Measurements from ENCODE around the gene CCL16. TPM values are rescaled to one million over a fixed set of nuclear protein-coding genes. Genes with fewer than 3 reads are reported as not detected.
"Not testable (repeated sequence)": the region's sequence is repeated elsewhere in the genome, so short reads cannot be mapped to it uniquely, and the experiment has no call there.

The CCL16 gene, protein sequence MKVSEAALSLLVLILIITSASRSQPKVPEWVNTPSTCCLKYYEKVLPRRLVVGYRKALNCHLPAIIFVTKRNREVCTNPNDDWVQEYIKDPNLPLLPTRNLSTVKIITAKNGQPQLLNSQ
- not detected for total RNA-seq

DNA sequence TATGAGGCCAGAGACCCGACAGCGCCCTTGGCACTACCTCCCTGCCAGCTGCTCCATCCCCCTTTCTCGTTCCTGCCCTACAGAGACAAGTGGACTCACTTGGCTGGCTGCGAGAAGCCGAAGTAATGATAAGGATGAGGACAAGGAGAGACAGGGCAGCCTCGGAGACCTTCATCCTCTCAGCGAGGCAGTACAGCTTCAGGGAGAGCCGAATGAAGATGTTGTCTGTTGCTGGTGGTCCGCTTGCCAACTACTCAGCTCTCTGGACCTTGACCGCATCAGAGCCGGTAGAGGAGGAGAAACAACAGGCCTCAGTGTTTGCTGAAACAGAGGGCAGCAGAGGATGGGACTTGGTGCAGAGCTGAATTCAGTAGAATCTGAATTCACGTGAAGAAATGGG lies at the start of gene CCL16:
CCL16 (minus strand) TSS at position 252 of the 400 bp plus-strand sequence; CDS start at position 175, 77 bp downstream.
- H3K4me1 ChIP-seq (ENCODE audit: insufficient read depth, low read length), result no peaks in the 10 kb centered on the region
- H3K4me3 ChIP-seq (ENCODE audit: low read length), result no peak within 1 kb of the TSS
- no peaks in the 10 kb centered on the region for H3K27me3 ChIP-seq (ENCODE audit: insufficient read depth, low read length)
- H3K9me3 ChIP-seq (ENCODE audit: low read depth, low read length), result no peaks in the 10 kb centered on the region

DNA sequence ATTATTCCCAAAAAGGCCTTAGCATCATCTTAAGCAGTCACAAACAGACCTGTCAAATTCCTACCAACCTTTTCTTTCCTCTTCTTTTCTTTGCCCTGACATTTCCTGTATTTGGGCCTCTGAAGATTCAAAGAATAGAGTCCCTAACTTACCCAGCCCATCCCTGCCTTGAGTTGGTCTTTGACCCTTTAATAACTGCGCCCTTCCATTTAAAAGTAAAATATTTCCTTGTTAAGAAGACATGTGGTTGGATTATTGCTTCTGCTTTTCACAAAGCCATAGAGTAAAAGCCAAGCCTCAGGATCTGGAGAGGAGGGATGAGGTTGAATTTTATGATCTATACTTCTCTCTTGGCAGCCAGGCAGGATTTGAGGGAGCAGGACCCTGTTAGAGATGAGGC lies 49.7 kb upstream of the CCL16 start:
- Histone ChIP-seq H3K27me3 (ENCODE audit: insufficient read depth, low read length) (no peaks in the 10 kb centered on the region), H3K4me3 (ENCODE audit: low read length) (no peak overlapping the region), H3K4me1 (ENCODE audit: insufficient read depth, low read length) (peaks cover 25% of the 10 kb centered on the region), H3K9me3 (ENCODE audit: low read depth, low read length) (no peaks in the 10 kb centered on the region)

- H3K4me3 ChIP-seq (ENCODE audit: low read length), result no peak overlapping the region
- H3K27me3 ChIP-seq (ENCODE audit: insufficient read depth, low read length), result no peaks in the 10 kb centered on the region
- H3K9me3 ChIP-seq (ENCODE audit: low read depth, low read length), result no peaks in the 10 kb centered on the region
- H3K4me1 ChIP-seq (ENCODE audit: insufficient read depth, low read length), result no peaks in the 10 kb centered on the region
Measured at GRCh38 chr17:36027761-36028160, 46.5 kb upstream of the CCL16 start.

GRCh38 chr17:36024106-36024869 lies 43.0 kb upstream of the CCL16 start:
- Histone ChIP-seq H3K4me3 (ENCODE audit: low read length) (no peak overlapping the region), H3K9me3 (ENCODE audit: low read depth, low read length) (no peaks in the 10 kb centered on the region), H3K4me1 (ENCODE audit: insufficient read depth, low read length) (peaks cover under 1% of the 10 kb centered on the region), H3K27me3 (ENCODE audit: insufficient read depth, low read length) (no peaks in the 10 kb centered on the region)

DNA sequence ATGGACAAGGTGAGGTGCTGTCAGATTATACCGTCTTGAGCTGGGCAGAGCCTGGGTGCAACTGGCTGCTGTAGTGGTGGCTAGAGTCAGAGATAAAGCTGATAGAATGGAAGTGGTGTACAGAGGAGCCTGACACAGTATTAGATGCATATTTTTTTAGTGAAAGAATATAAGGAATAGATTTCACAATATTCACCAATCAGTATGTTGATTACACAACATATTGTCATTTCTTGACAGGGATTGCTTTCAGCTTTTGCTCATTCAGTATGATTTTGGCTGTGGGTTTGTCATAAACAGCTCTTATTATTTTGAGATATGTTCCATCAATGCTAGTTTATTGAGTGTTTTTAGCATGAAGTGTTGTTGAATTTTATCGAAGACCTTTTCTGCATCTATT lies 38.1 kb upstream of the CCL16 start:
- H3K9me3 ChIP-seq (ENCODE audit: low read depth, low read length), result no peaks in the 10 kb centered on the region
- no peaks in the 10 kb centered on the region for H3K27me3 ChIP-seq (ENCODE audit: insufficient read depth, low read length)
- H3K4me1 ChIP-seq (ENCODE audit: insufficient read depth, low read length), result peaks cover 20% of the 10 kb centered on the region
- no peak overlapping the region for H3K4me3 ChIP-seq (ENCODE audit: low read length)

GRCh38 chr17:36017799-36018198 lies 36.5 kb upstream of the CCL16 start, which contains the start of gene CCL23:
CCL23 (minus strand) TSS chr17:36017972; CDS start chr17:36017897, 75 bp downstream.
- H3K9me3 ChIP-seq (ENCODE audit: low read depth, low read length), result no peaks in the 10 kb centered on the region
- peaks cover 20% of the 10 kb centered on the region for H3K4me1 ChIP-seq (ENCODE audit: insufficient read depth, low read length)
- H3K27me3 ChIP-seq (ENCODE audit: insufficient read depth, low read length), result no peaks in the 10 kb centered on the region
- no peak within 1 kb of the TSS for H3K4me3 ChIP-seq (ENCODE audit: low read length)

DNA sequence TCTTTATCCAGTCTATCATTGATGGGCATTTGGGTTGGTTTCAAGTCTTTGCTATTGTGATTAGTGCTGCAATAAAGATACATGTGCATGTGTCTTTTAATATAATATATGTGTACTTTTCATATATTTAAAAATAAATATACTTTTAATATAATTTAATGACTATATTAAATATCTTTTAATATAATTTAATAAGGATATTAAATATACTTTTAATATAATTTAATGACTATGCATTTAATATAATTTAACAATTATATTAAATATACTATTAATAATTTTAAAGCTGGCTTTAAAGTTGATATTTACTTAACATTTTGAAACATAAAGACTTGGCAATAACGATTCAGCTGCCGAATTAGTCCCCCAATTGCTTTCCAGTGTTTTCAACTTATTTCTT lies 35.3 kb upstream of the CCL16 start:
- H3K9me3 ChIP-seq (ENCODE audit: low read depth, low read length), result no peaks in the 10 kb centered on the region
- H3K27me3 ChIP-seq (ENCODE audit: insufficient read depth, low read length), result no peaks in the 10 kb centered on the region
- peaks cover 20% of the 10 kb centered on the region for H3K4me1 ChIP-seq (ENCODE audit: insufficient read depth, low read length)
- no peak overlapping the region for H3K4me3 ChIP-seq (ENCODE audit: low read length)

- not testable (repeated sequence) for H3K27me3 ChIP-seq (ENCODE audit: insufficient read depth, low read length); H3K4me3 ChIP-seq (ENCODE audit: low read length); H3K9me3 ChIP-seq (ENCODE audit: low read depth, low read length)
- peaks cover 20% of the 10 kb centered on the region for H3K4me1 ChIP-seq (ENCODE audit: insufficient read depth, low read length)
Measured at GRCh38 chr17:36015895-36016294, 34.6 kb upstream of the CCL16 start.

DNA sequence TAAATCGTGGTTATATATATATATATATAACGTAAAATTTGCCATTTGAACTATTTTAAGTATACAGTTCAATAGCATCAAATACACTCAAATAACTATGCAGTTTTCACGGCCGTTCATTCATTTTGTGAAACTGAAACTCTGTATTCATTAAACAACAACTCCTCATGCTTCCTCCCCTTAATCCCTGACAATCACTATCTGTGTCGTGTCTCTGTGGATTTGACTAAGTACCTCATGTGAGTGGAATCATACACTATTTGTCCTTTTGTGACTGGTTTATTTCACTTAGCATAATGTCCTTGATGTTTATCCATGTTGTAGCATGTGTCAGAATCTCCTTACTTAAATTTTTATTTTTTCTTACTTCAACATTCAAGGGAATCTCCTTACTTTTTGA lies 33.6 kb upstream of the CCL16 start:
- Histone ChIP-seq H3K4me1 (ENCODE audit: insufficient read depth, low read length) (peaks cover 20% of the 10 kb centered on the region), H3K27me3 (ENCODE audit: insufficient read depth, low read length) (no peaks in the 10 kb centered on the region), H3K9me3 (ENCODE audit: low read depth, low read length) (no peaks in the 10 kb centered on the region), H3K4me3 (ENCODE audit: low read length) (no peak overlapping the region)

GRCh38 chr17:36011201-36011600 lies 29.9 kb upstream of the CCL16 start:
- H3K9me3 ChIP-seq (ENCODE audit: low read depth, low read length), result no peaks in the 10 kb centered on the region
- no peaks in the 10 kb centered on the region for H3K4me1 ChIP-seq (ENCODE audit: insufficient read depth, low read length)
- H3K27me3 ChIP-seq (ENCODE audit: insufficient read depth, low read length), result no peaks in the 10 kb centered on the region
- no peak overlapping the region for H3K4me3 ChIP-seq (ENCODE audit: low read length)

- Histone ChIP-seq H3K27me3 (ENCODE audit: insufficient read depth, low read length) (no peaks in the 10 kb centered on the region), H3K4me3 (ENCODE audit: low read length) (no peak overlapping the region), H3K4me1 (ENCODE audit: insufficient read depth, low read length) (peaks cover 8% of the 10 kb centered on the region), H3K9me3 (ENCODE audit: low read depth, low read length) (no peaks in the 10 kb centered on the region)
Measured at GRCh38 chr17:36008998-36009665, 27.8 kb upstream of the CCL16 start.

GRCh38 chr17:36004594-36005108 lies 23.4 kb upstream of the CCL16 start:
- Histone ChIP-seq H3K4me1 (ENCODE audit: insufficient read depth, low read length) (peaks cover 10% of the 10 kb centered on the region), H3K9me3 (ENCODE audit: low read depth, low read length) (no peaks in the 10 kb centered on the region), H3K4me3 (ENCODE audit: low read length) (no peak overlapping the region)

DNA sequence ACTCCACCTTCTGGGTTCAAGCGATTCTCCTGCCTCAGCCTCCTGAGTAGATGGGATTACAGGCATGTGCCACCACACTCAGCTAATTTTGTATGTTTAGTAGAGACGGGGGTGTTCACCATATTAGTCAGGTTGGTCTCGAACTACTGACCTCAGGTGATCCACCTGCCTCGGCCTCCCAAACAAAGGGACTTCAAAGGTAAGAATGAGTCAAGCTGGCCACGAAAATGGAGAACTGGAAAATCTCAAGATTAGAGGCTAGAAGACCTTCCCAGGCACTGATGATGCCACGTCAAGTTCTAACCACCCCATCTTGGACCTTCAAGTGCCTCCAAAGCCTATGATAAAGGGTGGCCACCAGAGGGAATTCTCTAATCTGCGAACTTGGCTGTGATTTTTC lies 21.3 kb upstream of the CCL16 start:
- H3K4me1 ChIP-seq (ENCODE audit: insufficient read depth, low read length), result peaks cover 10% of the 10 kb centered on the region
- H3K27me3 ChIP-seq (ENCODE audit: insufficient read depth, low read length), result no peaks in the 10 kb centered on the region
- no peak overlapping the region for H3K4me3 ChIP-seq (ENCODE audit: low read length)
- H3K9me3 ChIP-seq (ENCODE audit: low read depth, low read length), result no peaks in the 10 kb centered on the region

More at GRCh38 chr17:36004594-36005108, 23.4 kb upstream of the CCL16 start:
- no peaks in the 10 kb centered on the region for H3K27me3 ChIP-seq (ENCODE audit: insufficient read depth, low read length)

DNA sequence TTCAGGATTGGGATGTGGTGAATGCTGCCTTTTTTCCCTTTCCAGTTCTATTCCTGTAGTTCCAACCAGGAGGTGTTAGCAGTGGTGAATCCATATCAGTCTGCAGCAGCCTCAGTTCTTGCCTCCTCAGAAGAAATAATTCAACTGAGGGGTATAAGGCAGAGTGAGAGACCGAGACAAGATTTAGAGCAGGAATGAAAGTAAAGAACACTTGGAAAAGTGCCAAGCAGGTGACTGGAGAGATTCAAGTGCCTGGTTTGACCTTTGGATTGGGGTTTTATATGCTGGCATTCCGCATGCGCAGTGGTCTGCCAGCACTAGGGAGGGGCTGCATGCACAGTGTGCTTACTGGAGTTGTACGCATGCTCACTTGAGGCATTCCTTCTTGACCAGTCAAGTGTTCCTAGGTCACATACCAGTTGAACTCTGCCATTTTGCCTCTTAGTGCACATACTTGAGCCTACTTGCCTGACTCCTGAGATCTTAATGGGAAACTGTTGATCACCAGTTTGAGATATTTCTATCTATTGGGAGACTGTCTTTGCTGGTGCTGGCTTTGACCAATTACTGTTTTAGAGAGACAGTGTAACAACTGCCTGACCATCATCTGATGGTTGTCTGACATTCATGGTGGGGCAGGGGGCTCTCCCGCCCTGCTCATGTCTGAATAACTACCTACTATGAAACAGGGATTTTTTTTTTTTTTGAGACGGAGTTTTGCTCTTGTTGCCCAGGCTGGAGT lies 20.7 kb upstream of the CCL16 start:
- H3K4me1 ChIP-seq (ENCODE audit: insufficient read depth, low read length), result peaks cover 10% of the 10 kb centered on the region
- H3K27me3 ChIP-seq (ENCODE audit: insufficient read depth, low read length), result no peaks in the 10 kb centered on the region
- H3K4me3 ChIP-seq (ENCODE audit: low read length), result no peak overlapping the region

More for the DNA sequence above, 20.7 kb upstream of the CCL16 start:
- no peaks in the 10 kb centered on the region for H3K9me3 ChIP-seq (ENCODE audit: low read depth, low read length)

All from mononuclear cell (primary cell).